ENCODE results near the gene LRIG1.

The LRIG1 gene

DNA sequence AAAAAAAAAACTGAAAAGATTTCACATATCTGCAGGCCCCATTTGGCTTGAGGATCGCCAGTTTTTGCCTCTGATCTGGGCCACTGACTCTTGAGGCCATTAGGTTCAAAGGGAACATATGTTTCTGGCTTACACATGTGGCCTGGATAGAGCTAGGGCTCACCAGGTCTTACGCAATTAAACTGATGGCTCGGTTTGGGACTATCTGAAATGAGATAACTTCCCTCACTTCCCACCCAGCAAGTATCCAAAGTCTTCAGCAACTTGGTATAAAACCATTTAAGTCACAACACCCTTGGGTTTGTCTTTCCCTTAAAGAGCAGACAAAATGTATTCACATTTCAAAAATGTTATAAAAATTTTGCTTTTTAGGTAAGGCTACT is 36.3 kb downstream of the LRIG1 start:
- no peak overlapping the region for H3K4me3 ChIP-seq (ENCODE audit: low read depth, low read length)
- no peaks in the 10 kb centered on the region for H3K36me3 ChIP-seq (replicated peaks)
- in situ Hi-C loops (cut with HindIII; ENCODE audit: low pct_ligation_motif_present, low sequenced_read_pairs): no loop called here
- H3K27ac ChIP-seq: no peak overlapping the region
- TF ChIP-seq, protein P1, sequence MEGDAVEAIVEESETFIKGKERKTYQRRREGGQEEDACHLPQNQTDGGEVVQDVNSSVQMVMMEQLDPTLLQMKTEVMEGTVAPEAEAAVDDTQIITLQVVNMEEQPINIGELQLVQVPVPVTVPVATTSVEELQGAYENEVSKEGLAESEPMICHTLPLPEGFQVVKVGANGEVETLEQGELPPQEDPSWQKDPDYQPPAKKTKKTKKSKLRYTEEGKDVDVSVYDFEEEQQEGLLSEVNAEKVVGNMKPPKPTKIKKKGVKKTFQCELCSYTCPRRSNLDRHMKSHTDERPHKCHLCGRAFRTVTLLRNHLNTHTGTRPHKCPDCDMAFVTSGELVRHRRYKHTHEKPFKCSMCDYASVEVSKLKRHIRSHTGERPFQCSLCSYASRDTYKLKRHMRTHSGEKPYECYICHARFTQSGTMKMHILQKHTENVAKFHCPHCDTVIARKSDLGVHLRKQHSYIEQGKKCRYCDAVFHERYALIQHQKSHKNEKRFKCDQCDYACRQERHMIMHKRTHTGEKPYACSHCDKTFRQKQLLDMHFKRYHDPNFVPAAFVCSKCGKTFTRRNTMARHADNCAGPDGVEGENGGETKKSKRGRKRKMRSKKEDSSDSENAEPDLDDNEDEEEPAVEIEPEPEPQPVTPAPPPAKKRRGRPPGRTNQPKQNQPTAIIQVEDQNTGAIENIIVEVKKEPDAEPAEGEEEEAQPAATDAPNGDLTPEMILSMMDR (IDR thresholded peaks at IDR 0.05; ENCODE audit: low read depth, low read length, missing control alignments): no peak
- no peaks in the 10 kb centered on the region for H3K27me3 ChIP-seq (replicated peaks)
- DNase-seq: no peak

- Histone ChIP-seq H3K36me3 (replicated peaks) (no peaks in the 10 kb centered on the region), H3K27me3 (replicated peaks) (no peaks in the 10 kb centered on the region), H3K27ac (no peak overlapping the region), H3K4me3 (ENCODE audit: low read depth, low read length) (no peak overlapping the region)
- TF ChIP-seq, protein P1 (IDR thresholded peaks at IDR 0.05; ENCODE audit: low read depth, low read length, missing control alignments): no peak
- DNase-seq: no peak
- in situ Hi-C loops (cut with HindIII; ENCODE audit: low pct_ligation_motif_present, low sequenced_read_pairs): no loop called here
These were observed 36.9 kb downstream of the LRIG1 start for GRCh38 chr3:66463730-66464511.

DNA sequence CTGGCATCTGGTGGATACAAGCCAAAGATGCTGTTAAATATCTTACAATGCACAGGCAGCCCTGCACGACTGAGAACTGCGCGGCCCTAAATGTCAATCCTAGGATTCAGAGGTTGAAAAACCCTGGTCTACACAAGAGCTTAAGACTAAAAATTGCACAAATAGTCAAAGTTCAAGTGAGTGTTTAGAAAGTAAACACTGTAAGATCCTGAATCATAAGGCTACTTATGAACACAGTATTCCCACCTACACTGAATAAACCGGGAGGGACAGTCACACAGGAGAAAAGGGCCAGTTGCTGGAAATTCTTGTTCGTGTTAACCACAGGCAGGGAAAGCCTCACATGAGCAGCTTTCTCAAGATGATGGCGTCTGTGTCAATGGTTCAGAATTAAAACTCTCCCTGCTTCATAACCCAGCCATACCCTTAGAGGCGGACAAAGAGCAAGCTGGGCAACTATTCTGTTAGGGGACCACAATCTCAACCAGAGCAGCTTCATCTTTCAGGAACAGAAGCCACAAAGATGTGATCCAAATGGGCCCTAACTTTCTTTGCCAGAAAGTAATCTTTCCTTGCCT is 37.7 kb downstream of the LRIG1 start:
- in situ Hi-C loops (cut with HindIII; ENCODE audit: low pct_ligation_motif_present, low sequenced_read_pairs): no loop called here
- Histone ChIP-seq H3K27me3 (replicated peaks) (no peaks in the 10 kb centered on the region), H3K27ac (no peak overlapping the region), H3K4me3 (ENCODE audit: low read depth, low read length) (no peak overlapping the region), H3K36me3 (replicated peaks) (no peaks in the 10 kb centered on the region)
- TF ChIP-seq, protein P1 (IDR thresholded peaks at IDR 0.05; ENCODE audit: low read depth, low read length, missing control alignments): no peak
- DNase-seq: no peak

GRCh38 chr3:66457252-66457651 is 43.6 kb downstream of the LRIG1 start:
- no peaks in the 10 kb centered on the region for H3K36me3 ChIP-seq (replicated peaks)
- DNase-seq: no peak
- TF ChIP-seq, protein P1 (IDR thresholded peaks at IDR 0.05; ENCODE audit: low read depth, low read length, missing control alignments): no peak
- H3K4me3 ChIP-seq (ENCODE audit: low read depth, low read length): no peak overlapping the region
- H3K27me3 ChIP-seq (replicated peaks): no peaks in the 10 kb centered on the region
- no peak overlapping the region for H3K27ac ChIP-seq
- in situ Hi-C loops (cut with HindIII; ENCODE audit: low pct_ligation_motif_present, low sequenced_read_pairs): no loop called here

GRCh38 chr3:66456711-66457173 is 44.1 kb downstream of the LRIG1 start:
- no peaks in the 10 kb centered on the region for H3K27me3 ChIP-seq (replicated peaks)
- H3K4me3 ChIP-seq (ENCODE audit: low read depth, low read length): no peak overlapping the region
- no peak for DNase-seq
- H3K27ac ChIP-seq: no peak overlapping the region
- TF ChIP-seq, protein P1 (IDR thresholded peaks at IDR 0.05; ENCODE audit: low read depth, low read length, missing control alignments): no peak
- no peaks in the 10 kb centered on the region for H3K36me3 ChIP-seq (replicated peaks)
- in situ Hi-C loops (cut with HindIII; ENCODE audit: low pct_ligation_motif_present, low sequenced_read_pairs): no loop called here
